ENCODE measurements around the gene PFKFB3.

- TF ChIP-seq EZH2 (IDR thresholded peaks at IDR 0.05; ENCODE audit: insufficient read depth, low read length) (no peak), CTCF (IDR thresholded peaks at IDR 0.05; ENCODE audit: insufficient read depth, low read depth, low read length) (no peak)
Measured at GRCh38 chr10:6256439-6256838, 53.7 kb downstream of the PFKFB3 start.

Measured in astrocyte (in vitro differentiated cells and primary cell).